ENCODE data around the gene RPRM. TPM values are rescaled to one million over a fixed set of nuclear protein-coding genes. Genes with fewer than 3 reads are reported as not detected.
A peak's percentile ranks its signal among the peaks of the same experiment; 100 is the strongest.
"Not testable (repeated sequence)": the region's sequence is repeated elsewhere in the genome, so short reads cannot be mapped to it uniquely, and the experiment has no call there.

RPRM gene
- total RNA-seq, 6 donors from 2014 or later = 0.60 to 0.84 TPM; not detected in 4

DNA sequence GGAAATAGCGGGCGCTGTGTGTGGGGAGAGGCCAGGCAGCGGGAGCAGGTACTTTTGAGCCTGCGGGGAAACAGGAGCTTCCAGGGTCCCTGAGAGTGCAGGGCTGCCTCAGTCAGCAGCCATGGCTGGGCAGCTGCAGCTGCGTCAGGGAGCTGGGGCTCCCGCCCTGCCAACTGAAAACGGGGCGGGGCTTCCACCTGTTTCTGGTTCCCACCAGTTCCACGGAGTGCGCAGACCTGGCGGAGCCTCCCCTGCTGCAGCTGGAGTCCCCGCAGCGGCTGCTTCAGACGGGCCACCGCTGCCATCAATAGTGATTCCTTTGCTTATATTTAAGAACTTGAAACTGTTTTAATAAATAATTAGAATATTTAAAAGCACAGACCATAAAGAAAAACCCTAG, 30.6 kb upstream of the RPRM start:
- no peaks in the 10 kb centered on the region for H3K36me3 ChIP-seq
- no peaks in the 10 kb centered on the region for H3K9me3 ChIP-seq
- H3K27ac ChIP-seq = no peak overlapping the region
- WGBS, 2 donors = 91 to 96% methylated on average over 11 to 15 of the region's 15 CpGs
- ATAC-seq (ENCODE audit: low FRiP score in 2 of 2) (no peak), DNase-seq (peak in 1 of 2 donors; percentile 50)
- H3K27me3 ChIP-seq = no peaks in the 10 kb centered on the region
- H3K4me1 ChIP-seq = no peaks in the 10 kb centered on the region
- TF ChIP-seq CTCF (IDR thresholded peaks at IDR 0.05) (no peak), EP300 (IDR thresholded peaks at IDR 0.05) (no peak), POLR2A (IDR thresholded peaks at IDR 0.05) (no peak), POLR2AphosphoS5 (IDR thresholded peaks at IDR 0.05) (no peak)
- no peak overlapping the region for H3K4me3 ChIP-seq

GRCh38 chr2:153506499-153506898, 27.9 kb upstream of the RPRM start:
- not testable (repeated sequence) for DNase-seq; ATAC-seq (ENCODE audit: low FRiP score in 2 of 2); H3K36me3 ChIP-seq; H3K27ac ChIP-seq; H3K27me3 ChIP-seq; H3K4me3 ChIP-seq; H3K4me1 ChIP-seq; H3K9me3 ChIP-seq

- no peak overlapping the region for H3K27ac ChIP-seq
- TF ChIP-seq POLR2AphosphoS5 (IDR thresholded peaks at IDR 0.05) (no peak), EP300 (IDR thresholded peaks at IDR 0.05) (no peak), CTCF (IDR thresholded peaks at IDR 0.05) (no peak), POLR2A (IDR thresholded peaks at IDR 0.05) (no peak)
- no peaks in the 10 kb centered on the region for H3K27me3 ChIP-seq
- peak in 1 of 2 donors; percentile 8 for DNase-seq
- no peak overlapping the region for H3K4me3 ChIP-seq
- no peaks in the 10 kb centered on the region for H3K36me3 ChIP-seq
- 78 to 85% methylated on average over 4 to 5 of the region's 5 CpGs for WGBS, 2 donors
- H3K4me1 ChIP-seq = no peaks in the 10 kb centered on the region
- ATAC-seq (ENCODE audit: low FRiP score in 2 of 2) = peak in 1 of 2 donors; percentile 30
- no peaks in the 10 kb centered on the region for H3K9me3 ChIP-seq
These were observed 20.9 kb upstream of the RPRM start for GRCh38 chr2:153499439-153499838.

DNA sequence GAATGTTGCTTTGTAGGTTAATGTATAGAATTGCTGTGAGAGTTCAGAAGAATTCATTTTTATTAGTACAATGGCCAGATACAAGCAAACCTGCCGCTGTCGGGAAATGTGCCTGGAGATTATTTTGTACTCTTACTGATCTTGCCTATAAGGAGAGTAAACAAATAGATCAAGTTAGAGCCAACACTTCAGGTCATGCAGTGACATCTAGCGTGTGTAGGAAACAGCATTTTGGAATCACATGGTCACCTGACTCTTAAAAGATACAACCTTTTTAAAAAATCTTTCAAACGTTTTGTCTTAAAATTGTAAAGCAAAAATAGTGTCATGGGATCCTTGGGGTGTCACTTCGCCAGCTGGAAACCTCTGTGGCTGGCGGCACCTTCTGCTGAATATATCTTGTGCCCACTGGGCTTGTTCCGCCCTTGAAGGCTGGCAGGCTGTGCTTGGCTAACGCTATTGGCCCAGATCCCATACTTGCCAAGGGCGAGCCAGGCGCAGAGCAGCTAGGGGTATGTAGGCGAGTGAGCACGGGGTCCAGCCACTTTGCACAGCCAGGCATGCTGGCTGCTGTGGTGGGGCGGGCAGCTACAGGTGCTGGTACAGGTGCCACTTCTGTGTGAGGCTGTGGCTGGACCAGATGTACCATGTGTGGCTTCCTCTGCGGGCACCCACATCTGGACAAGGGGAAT, 19.5 kb upstream of the RPRM start:
- no peak overlapping the region for H3K27ac ChIP-seq
- ATAC-seq (ENCODE audit: low FRiP score in 2 of 2) = no peak
- no peaks in the 10 kb centered on the region for H3K36me3 ChIP-seq
- H3K9me3 ChIP-seq = no peaks in the 10 kb centered on the region
- H3K27me3 ChIP-seq = no peaks in the 10 kb centered on the region
- DNase-seq = peak in 1 of 2 donors; percentile 47
- no peaks in the 10 kb centered on the region for H3K4me1 ChIP-seq
- H3K4me3 ChIP-seq = no peak overlapping the region
- WGBS, 2 donors = 80 to 83% methylated on average over 10 to 14 of the region's 14 CpGs
- TF ChIP-seq POLR2A (IDR thresholded peaks at IDR 0.05) = no peak
- TF ChIP-seq POLR2AphosphoS5 (IDR thresholded peaks at IDR 0.05) = no peak
- TF ChIP-seq CTCF (IDR thresholded peaks at IDR 0.05) = no peak
- no peak for TF ChIP-seq EP300 (IDR thresholded peaks at IDR 0.05)

DNA sequence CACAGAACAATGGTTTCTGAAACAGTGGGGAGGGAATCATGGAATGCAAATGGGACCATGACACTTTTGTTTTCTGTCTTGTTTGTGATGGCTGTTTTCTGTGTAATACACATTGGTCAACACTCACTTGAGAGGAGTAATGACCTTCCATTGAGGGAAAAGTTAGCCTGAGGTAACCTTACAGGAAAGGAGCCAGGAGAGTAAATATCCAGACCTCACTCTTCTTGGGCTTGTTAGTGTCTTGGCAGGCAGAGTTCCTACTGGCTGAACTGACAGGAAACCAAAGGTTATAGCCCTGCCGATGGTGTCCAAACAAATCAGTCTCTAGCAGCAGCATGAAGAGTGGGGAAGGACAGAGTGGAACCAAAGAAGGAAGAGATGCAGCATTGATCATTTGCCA, 17.2 kb upstream of the RPRM start:
- WGBS, 2 donors = 0 to 6% methylated on average over 1 of the region's 1 CpG
- DNase-seq (no peak), ATAC-seq (ENCODE audit: low FRiP score in 2 of 2) (no peak)
- Histone ChIP-seq H3K9me3 (no peaks in the 10 kb centered on the region), H3K4me3 (no peak overlapping the region), H3K27ac (no peak overlapping the region), H3K36me3 (no peaks in the 10 kb centered on the region), H3K4me1 (no peaks in the 10 kb centered on the region), H3K27me3 (no peaks in the 10 kb centered on the region)
- no peak for TF ChIP-seq POLR2AphosphoS5 (IDR thresholded peaks at IDR 0.05)
- no peak for TF ChIP-seq POLR2A (IDR thresholded peaks at IDR 0.05)
- TF ChIP-seq EP300 (IDR thresholded peaks at IDR 0.05) = no peak
- TF ChIP-seq CTCF (IDR thresholded peaks at IDR 0.05) = no peak
